ENCODE measurements around the gene RWDD4. TPM values are rescaled to one million over a fixed set of nuclear protein-coding genes. Genes with fewer than 3 reads are reported as not detected.
A peak's percentile ranks its signal among the peaks of the same experiment; 100 is the strongest.

Gene RWDD4
- 10 to 100 TPM; 21.5 to 25.7 (median 25.0) TPM for polyA plus RNA-seq

- Mint-ChIP-seq H3K4me1 (peaks cover 34 to 53% of the 10 kb centered on the region in 2 donors), H3K9me3 (no peaks in the 10 kb centered on the region), H3K4me3 (peak within 1 kb of the TSS; percentile 94 to 97 (median 94)), H3K36me3 (peaks cover 0 to 6% (median 5%) of the 10 kb centered on the region in 3 donors), H3K27ac (peak within 1 kb of the TSS; percentile 87 to 98 (median 96)), H3K27me3 (ENCODE audit: low read depth in 3 of 3) (peaks cover 1 to 7% (median 6%) of the 10 kb centered on the region in 3 donors)
- peak; percentile 98 for DNase-seq
Measured at GRCh38 chr4:183659029-183659871, at the start of gene RWDD4, which contains the start of gene TRAPPC11. RWDD4 (minus strand) TSS chr4:183659185; CDS start chr4:183658952, 233 bp downstream. TRAPPC11 (plus strand) TSS chr4:183659293; CDS start chr4:183663868, 4,575 bp downstream.

DNA sequence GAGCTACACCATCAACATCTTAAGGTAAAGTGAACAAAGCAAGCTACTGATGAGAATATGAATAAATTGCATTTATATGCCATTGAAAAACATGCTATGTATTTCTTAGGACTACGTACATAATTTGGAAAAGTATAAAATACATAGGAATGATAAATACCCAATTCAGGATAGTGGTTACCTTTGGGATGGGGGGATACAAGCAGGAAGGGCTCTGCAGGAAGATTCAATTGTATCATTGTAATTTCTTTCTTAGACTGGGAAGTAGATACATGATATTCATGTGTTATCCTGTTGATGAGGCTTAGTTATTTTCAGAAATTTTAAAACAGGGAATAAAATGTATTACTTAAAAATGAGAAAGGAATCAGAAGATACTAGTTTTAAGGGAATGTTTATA, 43.5 kb upstream of the RWDD4 start:
- Mint-ChIP-seq H3K4me1 (no peaks in the 10 kb centered on the region), H3K4me3 (no peak overlapping the region), H3K27me3 (ENCODE audit: low read depth in 3 of 3) (no peaks in the 10 kb centered on the region), H3K36me3 (peaks cover 32 to 67% (median 33%) of the 10 kb centered on the region in 3 donors), H3K27ac (no peak overlapping the region), H3K9me3 (no peaks in the 10 kb centered on the region)
- DNase-seq: no peak

DNA sequence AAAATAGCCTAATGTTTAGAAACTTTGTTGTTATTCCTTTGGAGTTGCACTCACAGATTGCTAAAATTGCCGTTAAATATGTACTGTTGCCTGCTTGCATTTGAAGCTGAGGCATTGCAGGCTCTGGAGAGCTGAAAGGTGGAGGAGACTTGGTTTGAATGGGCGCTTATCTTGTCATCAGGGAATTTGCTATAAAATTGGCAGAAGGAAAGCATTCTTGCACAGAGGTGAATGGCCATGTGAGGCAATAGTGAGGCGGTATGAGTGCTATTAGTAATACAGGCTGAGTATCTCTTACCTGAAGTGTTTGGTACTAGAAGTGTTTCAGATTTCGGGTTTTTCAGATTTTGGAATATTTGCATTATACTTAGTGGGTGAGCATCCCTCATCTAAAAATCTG, 41.4 kb upstream of the RWDD4 start:
- no peak for DNase-seq
- Mint-ChIP-seq H3K36me3 (peaks cover 29 to 67% (median 34%) of the 10 kb centered on the region in 3 donors), H3K9me3 (no peaks in the 10 kb centered on the region), H3K4me1 (no peaks in the 10 kb centered on the region), H3K27me3 (ENCODE audit: low read depth in 3 of 3) (no peaks in the 10 kb centered on the region), H3K27ac (peak overlapping the region in 1 of 6 donors; percentile 30), H3K4me3 (no peak overlapping the region)

DNA sequence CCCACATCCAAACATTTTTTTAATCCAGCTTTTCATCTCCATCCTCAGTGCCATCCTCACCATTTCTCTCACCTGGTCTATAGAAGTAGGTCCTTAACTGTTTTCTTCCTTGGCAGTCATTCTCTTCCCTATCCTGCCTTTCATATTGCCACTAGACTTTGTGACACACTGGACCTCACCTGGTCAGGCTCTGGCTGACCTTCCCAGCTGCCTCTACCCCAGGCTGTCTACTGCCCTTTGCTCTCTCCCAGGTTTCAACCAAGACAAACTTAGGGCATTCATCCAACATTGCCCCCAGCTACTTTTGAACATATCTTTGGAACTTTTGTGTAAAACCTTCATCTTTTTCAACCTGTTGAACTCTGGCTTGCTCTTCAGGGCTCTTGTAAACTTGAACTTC, 39.9 kb upstream of the RWDD4 start:
- Mint-ChIP-seq H3K36me3 (peaks cover 29 to 67% (median 31%) of the 10 kb centered on the region in 3 donors), H3K9me3 (no peaks in the 10 kb centered on the region), H3K4me1 (no peaks in the 10 kb centered on the region), H3K27me3 (ENCODE audit: low read depth in 3 of 3) (no peaks in the 10 kb centered on the region), H3K4me3 (no peak overlapping the region), H3K27ac (peak overlapping the region in 1 of 6 donors; percentile 2)
- no peak for DNase-seq

GRCh38 chr4:183691897-183692296, 32.9 kb upstream of the RWDD4 start:
- H3K27me3 Mint-ChIP-seq (ENCODE audit: low read depth in 3 of 3): no peaks in the 10 kb centered on the region
- no peak overlapping the region for H3K4me3 Mint-ChIP-seq
- no peak for DNase-seq
- peaks cover 18 to 51% (median 32%) of the 10 kb centered on the region in 3 donors for H3K36me3 Mint-ChIP-seq
- H3K9me3 Mint-ChIP-seq: no peaks in the 10 kb centered on the region
- no peaks in the 10 kb centered on the region for H3K4me1 Mint-ChIP-seq
- no peak overlapping the region for H3K27ac Mint-ChIP-seq

- Mint-ChIP-seq H3K36me3 (peaks cover 21 to 52% (median 35%) of the 10 kb centered on the region in 3 donors), H3K9me3 (no peaks in the 10 kb centered on the region), H3K4me1 (no peaks in the 10 kb centered on the region), H3K27me3 (ENCODE audit: low read depth in 3 of 3) (no peaks in the 10 kb centered on the region), H3K27ac (peak overlapping the region in 2 of 6 donors; percentile 49 to 62), H3K4me3 (no peak overlapping the region)
- no peak for DNase-seq
Measured at GRCh38 chr4:183691006-183691405, 32.0 kb upstream of the RWDD4 start.

GRCh38 chr4:183688216-183688615, 29.2 kb upstream of the RWDD4 start:
- Mint-ChIP-seq H3K27ac (peak overlapping the region in 1 of 6 donors; percentile 25), H3K4me1 (no peaks in the 10 kb centered on the region), H3K9me3 (no peaks in the 10 kb centered on the region), H3K27me3 (ENCODE audit: low read depth in 3 of 3) (no peaks in the 10 kb centered on the region), H3K36me3 (peaks cover 22 to 54% (median 33%) of the 10 kb centered on the region in 3 donors), H3K4me3 (no peak overlapping the region)
- DNase-seq: no peak

GRCh38 chr4:183686461-183686860, 27.5 kb upstream of the RWDD4 start:
- Mint-ChIP-seq H3K27me3 (ENCODE audit: low read depth in 3 of 3) (no peaks in the 10 kb centered on the region), H3K4me1 (no peaks in the 10 kb centered on the region), H3K36me3 (peaks cover 17 to 46% (median 31%) of the 10 kb centered on the region in 3 donors), H3K27ac (no peak overlapping the region), H3K9me3 (no peaks in the 10 kb centered on the region), H3K4me3 (no peak overlapping the region)
- no peak for DNase-seq

GRCh38 chr4:183681119-183681518, 22.1 kb upstream of the RWDD4 start:
- no peaks in the 10 kb centered on the region for H3K27me3 Mint-ChIP-seq (ENCODE audit: low read depth in 3 of 3)
- H3K4me3 Mint-ChIP-seq: no peak overlapping the region
- H3K9me3 Mint-ChIP-seq: no peaks in the 10 kb centered on the region
- H3K4me1 Mint-ChIP-seq: no peaks in the 10 kb centered on the region
- peaks cover 21 to 48% (median 24%) of the 10 kb centered on the region in 3 donors for H3K36me3 Mint-ChIP-seq
- DNase-seq: no peak
- H3K27ac Mint-ChIP-seq: no peak overlapping the region

GRCh38 chr4:183675625-183676024, 16.6 kb upstream of the RWDD4 start:
- Mint-ChIP-seq H3K4me1 (peaks cover 0 to 7% of the 10 kb centered on the region in 2 donors), H3K9me3 (no peaks in the 10 kb centered on the region)

GRCh38 chr4:183674153-183674552, 15.2 kb upstream of the RWDD4 start:
- Mint-ChIP-seq H3K4me3 (no peak overlapping the region), H3K9me3 (no peaks in the 10 kb centered on the region), H3K36me3 (peaks cover 18 to 43% (median 27%) of the 10 kb centered on the region in 3 donors), H3K27me3 (ENCODE audit: low read depth in 3 of 3) (no peaks in the 10 kb centered on the region), H3K4me1 (peaks cover 0 to 7% of the 10 kb centered on the region in 2 donors), H3K27ac (no peak overlapping the region)
- DNase-seq: no peak

More at GRCh38 chr4:183675625-183676024, 16.6 kb upstream of the RWDD4 start:
- Mint-ChIP-seq H3K27ac (no peak overlapping the region), H3K4me3 (no peak overlapping the region), H3K36me3 (peaks cover 20 to 42% (median 20%) of the 10 kb centered on the region in 3 donors), H3K27me3 (ENCODE audit: low read depth in 3 of 3) (no peaks in the 10 kb centered on the region)
- no peak for DNase-seq

DNA sequence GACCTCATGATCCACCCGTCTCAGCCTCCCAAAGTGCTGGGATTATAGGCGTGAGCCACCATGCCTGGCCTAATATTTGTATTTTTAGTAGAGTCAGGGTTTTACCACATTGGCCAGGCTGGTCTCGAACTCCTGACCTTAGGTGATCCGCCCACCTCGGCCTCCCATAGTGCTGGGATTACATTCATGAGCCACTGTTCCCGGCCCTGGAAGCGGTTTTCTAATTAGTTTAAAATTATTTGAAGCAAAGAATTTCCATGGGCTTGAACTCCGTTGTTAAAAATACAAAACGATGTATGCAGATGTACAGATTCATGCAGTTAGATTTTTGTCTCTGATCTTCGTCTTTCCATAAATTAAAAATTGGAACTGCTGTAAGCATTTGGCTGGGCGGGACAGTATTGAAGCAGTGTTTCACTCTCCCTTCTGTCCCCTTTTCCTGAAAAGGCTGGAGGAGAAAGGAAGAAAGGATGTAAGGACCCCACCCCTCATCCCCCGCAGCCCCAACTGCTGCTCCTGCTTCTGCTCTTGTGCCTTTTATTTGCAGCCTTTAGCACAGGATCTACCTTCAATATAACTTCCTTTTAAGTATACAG, 12.1 kb upstream of the RWDD4 start:
- Mint-ChIP-seq H3K27ac (peak overlapping the region in 1 of 6 donors; percentile 12), H3K27me3 (ENCODE audit: low read depth in 3 of 3) (no peaks in the 10 kb centered on the region), H3K4me1 (peaks cover 0 to 7% of the 10 kb centered on the region in 2 donors), H3K4me3 (no peak overlapping the region), H3K9me3 (no peaks in the 10 kb centered on the region), H3K36me3 (peaks cover 5 to 36% (median 28%) of the 10 kb centered on the region in 3 donors)
- no peak for DNase-seq

DNA sequence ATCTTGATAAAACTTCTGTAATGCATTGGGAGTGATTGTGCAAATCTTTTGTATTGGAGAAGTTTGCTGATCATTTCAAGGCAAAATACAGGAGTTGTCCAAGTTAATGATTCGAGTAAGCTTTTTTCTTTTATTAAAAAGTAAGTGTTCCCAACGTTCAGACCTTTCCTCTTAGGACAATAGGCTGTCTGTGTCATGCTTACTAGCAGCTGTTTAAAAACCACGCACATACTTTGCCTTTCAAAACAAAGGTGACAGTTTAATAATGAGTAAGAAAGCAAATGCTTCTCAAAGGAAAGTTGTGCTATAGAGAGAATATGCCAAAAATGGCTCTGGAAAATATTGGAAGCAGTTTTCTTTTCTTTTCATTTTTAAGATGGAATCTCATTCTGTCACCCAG, 11.3 kb upstream of the RWDD4 start:
- H3K36me3 Mint-ChIP-seq: peaks cover 5 to 39% (median 28%) of the 10 kb centered on the region in 3 donors
- no peaks in the 10 kb centered on the region for H3K9me3 Mint-ChIP-seq
- peaks cover 0 to 11% of the 10 kb centered on the region in 2 donors for H3K4me1 Mint-ChIP-seq
- no peak overlapping the region for H3K4me3 Mint-ChIP-seq
- DNase-seq: no peak
- H3K27ac Mint-ChIP-seq: no peak overlapping the region
- H3K27me3 Mint-ChIP-seq (ENCODE audit: low read depth in 3 of 3): no peaks in the 10 kb centered on the region

- no peaks in the 10 kb centered on the region for H3K9me3 Mint-ChIP-seq
- peaks cover 4 to 12% of the 10 kb centered on the region in 2 donors for H3K4me1 Mint-ChIP-seq
- DNase-seq: no peak
- H3K4me3 Mint-ChIP-seq: no peak overlapping the region
- peaks cover 0 to 31% (median 25%) of the 10 kb centered on the region in 3 donors for H3K36me3 Mint-ChIP-seq
- no peaks in the 10 kb centered on the region for H3K27me3 Mint-ChIP-seq (ENCODE audit: low read depth in 3 of 3)
- no peak overlapping the region for H3K27ac Mint-ChIP-seq
Measured at GRCh38 chr4:183666088-183666487, 7.1 kb upstream of the RWDD4 start.
